OCI-LY3 (cell line): ENCODE data around the gene RNU1-2.
"Not testable (repeated sequence)": the region's sequence is repeated elsewhere in the genome, so short reads cannot be mapped to it uniquely, and the experiment has no call there.

Source experiments
- EZH2phosphoT487 ChIP-seq: fragments of 200-600 bp; shearing (Covaris generic); IDR thresholded peaks from 2 replicates; pipeline ENCODE4 v1.6.1; 2018; ENCODE audit warnings: antibody characterized with exemption, mixed run types, low read depth
- TF ChIP-seq, protein P1 (sequence below): fragments of 200-600, 300-600 bp; sonication (generic); IDR thresholded peaks from 2 replicates; pipeline ENCODE4 v1.5.1; 2014; ENCODE audit warnings: antibody characterized with exemption, low read length, low read depth

DNA sequence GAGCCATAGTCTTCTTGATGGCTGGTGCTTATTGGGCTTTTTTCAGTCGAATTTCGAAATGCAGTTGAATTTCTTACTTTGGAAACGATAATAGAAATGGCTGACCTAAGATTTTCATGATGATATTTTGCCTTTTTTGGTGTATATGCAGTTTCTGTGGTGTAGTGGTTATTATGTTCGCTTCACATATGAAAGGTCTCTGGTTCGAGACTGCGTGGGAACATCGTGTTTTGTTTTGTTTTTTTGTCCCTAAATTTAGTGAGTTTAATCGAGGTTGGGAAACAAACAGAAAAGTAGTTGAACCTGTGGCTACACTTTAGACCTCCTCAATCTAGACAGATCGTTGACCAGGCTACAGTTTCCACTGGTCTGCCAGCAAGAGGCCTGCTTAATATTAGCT lies 35.7 kb upstream of the RNU1-2 start:
- TF ChIP-seq, protein P1, sequence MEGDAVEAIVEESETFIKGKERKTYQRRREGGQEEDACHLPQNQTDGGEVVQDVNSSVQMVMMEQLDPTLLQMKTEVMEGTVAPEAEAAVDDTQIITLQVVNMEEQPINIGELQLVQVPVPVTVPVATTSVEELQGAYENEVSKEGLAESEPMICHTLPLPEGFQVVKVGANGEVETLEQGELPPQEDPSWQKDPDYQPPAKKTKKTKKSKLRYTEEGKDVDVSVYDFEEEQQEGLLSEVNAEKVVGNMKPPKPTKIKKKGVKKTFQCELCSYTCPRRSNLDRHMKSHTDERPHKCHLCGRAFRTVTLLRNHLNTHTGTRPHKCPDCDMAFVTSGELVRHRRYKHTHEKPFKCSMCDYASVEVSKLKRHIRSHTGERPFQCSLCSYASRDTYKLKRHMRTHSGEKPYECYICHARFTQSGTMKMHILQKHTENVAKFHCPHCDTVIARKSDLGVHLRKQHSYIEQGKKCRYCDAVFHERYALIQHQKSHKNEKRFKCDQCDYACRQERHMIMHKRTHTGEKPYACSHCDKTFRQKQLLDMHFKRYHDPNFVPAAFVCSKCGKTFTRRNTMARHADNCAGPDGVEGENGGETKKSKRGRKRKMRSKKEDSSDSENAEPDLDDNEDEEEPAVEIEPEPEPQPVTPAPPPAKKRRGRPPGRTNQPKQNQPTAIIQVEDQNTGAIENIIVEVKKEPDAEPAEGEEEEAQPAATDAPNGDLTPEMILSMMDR: not testable (repeated sequence)
- TF ChIP-seq EZH2phosphoT487: not testable (repeated sequence)
